Endothelial cell of umbilical vein (primary cell): Measurements from ENCODE around the gene GMCL1. TPM values are rescaled to one million over a fixed set of nuclear protein-coding genes. Genes with fewer than 3 reads are reported as not detected.

Experiments
- BruUV-seq: library from RNA; stranded (reverse); fragments of 400-500 nt; replicated peaks from 2 replicates; lab custom pipeline; 2021; lab: Mats Ljungman, UMichigan
- CTCF ChIA-PET: fragments of 300-600, 350-600 bp; sonication (Branson Sonifier 250); formaldehyde crosslinking; loops from one replicate; lab custom pipeline; 2021; ENCODE audit warnings: antibody characterized with exemption, inconsistent platforms; lab: Charles Lee
- POLR2A ChIA-PET: fragments of 300-600, 350-600 bp; sonication (Branson Sonifier 250); formaldehyde crosslinking; loops from one replicate; lab custom pipeline; 2021; ENCODE audit warnings: antibody characterized with exemption, inconsistent platforms; lab: Charles Lee
- DNase-seq: peaks from one replicate; pipeline ENCODE4 v3.0.0-alpha.2; 2011; ENCODE audit warnings: low read depth, low spot score
- FAIRE-seq: peaks from 2 replicates; lab custom pipeline; 2011; peaks lifted over from hg19 to GRCh38; lab: Jason Lieb, UNC
- H2AFZ ChIP-seq: 2 replicates; pipeline ENCODE4 v1.6.0; 2012; ENCODE audit warnings: low read depth, low read length, control low read depth, inconsistent platforms
- H3K27ac ChIP-seq: 2 replicates; pipeline ENCODE4 v1.5.1; 2011; ENCODE audit warnings: low read depth, mild to moderate bottlenecking, control low read depth, low read length, moderate library complexity; ENCODE audit not compliant: insufficient read depth
- H3K27me3 ChIP-seq, 2 experiments: 2 replicates each; pipeline versions ENCODE4 v1.6.0 to v1.6.1; 2011; ENCODE audit warnings: low read length in 2 of 2, mixed read lengths in 1 of 2; ENCODE audit not compliant: control insufficient read depth in 2 of 2, insufficient read depth in 2 of 2
- H3K36me3 ChIP-seq, 2 experiments: 2 replicates in 1 of 2; 3 replicates in 1 of 2; pipeline ENCODE4 v1.5.1; 2011; ENCODE audit warnings: low read length in 2 of 2, mild to moderate bottlenecking in 1 of 2, moderate library complexity in 1 of 2; ENCODE audit not compliant: control insufficient read depth in 2 of 2, insufficient read depth in 2 of 2; ENCODE audit errors: extremely low read depth in 1 of 2
- H3K4me1 ChIP-seq: 3 replicates; pipeline ENCODE4 v1.5.1; 2011; ENCODE audit warnings: mild to moderate bottlenecking, low read length; ENCODE audit not compliant: control insufficient read depth, insufficient read depth; ENCODE audit errors: extremely low read depth
- H3K4me2 ChIP-seq: 2 replicates; pipeline ENCODE4 v1.6.1; 2011; ENCODE audit warnings: low read length, control low read depth, mixed read lengths; ENCODE audit not compliant: insufficient read depth
- H3K4me3 ChIP-seq, 3 experiments: fragments of 200-600 bp in 1 of 3; sonication (generic), shearing (Covaris generic) in 1 of 3; replicated peaks in 1 of 3; 2 replicates each; pipeline ENCODE4 v1.5.1; 2011 to 2016; ENCODE audit warnings: control low read depth in 3 of 3, low read length in 3 of 3, mild to moderate bottlenecking in 2 of 3, inconsistent platforms in 1 of 3, low read depth in 1 of 3, moderate library complexity in 1 of 3; ENCODE audit not compliant: insufficient read depth in 1 of 3
- H3K79me2 ChIP-seq: 2 replicates; pipeline ENCODE4 v1.6.0; 2012; ENCODE audit warnings: low read length, inconsistent platforms; ENCODE audit not compliant: control insufficient read depth, insufficient read depth
- H3K9ac ChIP-seq: replicated peaks from 2 replicates; pipeline ENCODE3; 2011; ENCODE audit warnings: low read length, control low read depth; ENCODE audit not compliant: insufficient read depth; ENCODE audit errors: extremely low read depth
- H3K9me1 ChIP-seq: replicated peaks from 3 replicates; pipeline ENCODE4 v1.6.0; 2011; ENCODE audit warnings: mild to moderate bottlenecking, low read length; ENCODE audit not compliant: control insufficient read depth, insufficient read depth; ENCODE audit errors: extremely low read depth
- H3K9me3 ChIP-seq: replicated peaks from 2 replicates; pipeline ENCODE4 v1.5.1; 2012; ENCODE audit warnings: low read length, inconsistent platforms; ENCODE audit not compliant: control insufficient read depth, insufficient read depth
- H4K20me1 ChIP-seq: replicated peaks from 2 replicates; pipeline ENCODE3; 2011; ENCODE audit warnings: mild to moderate bottlenecking, low read length; ENCODE audit not compliant: control insufficient read depth, insufficient read depth; ENCODE audit errors: extremely low read depth
- CTCF ChIP-seq, 2 donors: IDR thresholded peaks; 1 replicate in 1 of 2; 2 replicates in 1 of 2; pipeline ENCODE4 v1.5.1; 2011; ENCODE audit warnings: low read length in 2 of 2, mild to moderate bottlenecking in 2 of 2, moderate library complexity in 2 of 2, control low read depth in 1 of 2, inconsistent platforms in 1 of 2, low read depth in 1 of 2; ENCODE audit not compliant: insufficient read depth in 1 of 2; ENCODE audit errors: extremely low read depth in 1 of 2
- EZH2 ChIP-seq: IDR thresholded peaks from 2 replicates; pipeline ENCODE4 v1.6.1; 2012; ENCODE audit warnings: borderline replicate concordance, low read depth, mild to moderate bottlenecking, moderate library complexity, low read length, inconsistent platforms; ENCODE audit not compliant: severe bottlenecking
- FOS ChIP-seq: IDR thresholded peaks from 2 replicates; pipeline ENCODE4 v1.6.1; 2011; ENCODE audit warnings: mild to moderate bottlenecking, low read length, moderate library complexity, borderline replicate concordance; ENCODE audit not compliant: insufficient read depth
- GATA2 ChIP-seq: IDR thresholded peaks from 2 replicates; pipeline ENCODE4 v1.7.0; 2011; ENCODE audit warnings: low read depth, mild to moderate bottlenecking, moderate library complexity, mixed read lengths, low read length; ENCODE audit not compliant: insufficient read length, insufficient read depth
- JUN ChIP-seq: IDR thresholded peaks from 2 replicates; pipeline ENCODE4 v1.6.1; 2011; ENCODE audit warnings: borderline replicate concordance, low read depth; ENCODE audit not compliant: insufficient read length, insufficient read depth
- MAX ChIP-seq: IDR thresholded peaks from 2 replicates; pipeline ENCODE4 v1.6.1; 2011; ENCODE audit not compliant: insufficient read depth, insufficient read length
- MYC ChIP-seq: IDR thresholded peaks from one replicate; pipeline ENCODE4 v1.6.1; 2011; ENCODE audit warnings: mild to moderate bottlenecking, low read depth, low read length
- POLR2A ChIP-seq: IDR thresholded peaks from 2 replicates; pipeline ENCODE4 v1.6.1; 2012; ENCODE audit warnings: low read depth, mild to moderate bottlenecking, control low read depth, low read length
- POLR2AphosphoS5 ChIP-seq: IDR thresholded peaks from 2 replicates; pipeline ENCODE4 v1.6.1; 2012; ENCODE audit warnings: low read depth, mild to moderate bottlenecking, control low read depth, low read length, moderate library complexity; ENCODE audit not compliant: insufficient read depth
- dilution Hi-C: fragments of 300-500 bp; cut with MboI; formaldehyde crosslinking; loops from one replicate; pipeline ENCODE4 v1.15.0; 2019; ENCODE audit warnings: low sequenced_read_pairs; ENCODE audit not compliant: extremely low pct_ligation_motif_present
- intact Hi-C: fragments of 100-400 bp; cut with micrococcal nuclease; formaldehyde crosslinking; loops from one replicate; pipeline ENCODE4 v1.10.0; 2022
- polyA plus RNA-seq, 4 experiments: library from polyadenylated mRNA; depleted of rRNA in 3 of 4; stranded (reverse) in 3 of 4; unstranded in 1 of 4; fragments of >200 nt; gene quantifications; 2 replicates each; pipeline versions ENCODE4 v1.2.1 to v1.2.3, GENCODE V29; 2011 to 2012; ENCODE audit warnings: missing spikeins in 1 of 4
- total RNA-seq: library from RNA; stranded (reverse); gene quantifications from 2 replicates; pipeline ENCODE4 v1.2.3, GENCODE V29; 2021

GMCL1 gene
- total and polyA plus RNA-seq, 2 donors (not counting 3 experiments of a cell fraction or from before 2014, with no cell fraction given): 4.2 to 14.6 TPM

GRCh38 chr2:69804416-69804815 lies 25.0 kb upstream of the GMCL1 start:
- H3K9me3 ChIP-seq: no peaks in the 10 kb centered on the region
- dilution Hi-C loops: no loop called here
- no peak overlapping the region for H3K4me2 ChIP-seq
- H3K36me3 ChIP-seq: peaks cover 0 to 3% of the 10 kb centered on the region in 2 experiments
- DNase-seq (no peak), FAIRE-seq (no peak)
- peak overlapping the region; percentile 31 for H2AFZ ChIP-seq
- CTCF ChIA-PET: interaction anchor here (11.1 to 15.5 kb wide), 2 partner anchors 12 to 79 kb away, joined by 106 to 784 read pairs; no protein-coding TSS in a partner anchor
- BruUV-seq: no TSS peak
- H3K4me1 ChIP-seq: peaks cover 8% of the 10 kb centered on the region
- POLR2A ChIA-PET: interaction anchor here (0.6 kb wide), 1 partner anchor 120 kb away, joined by 3 read pairs; no protein-coding TSS in a partner anchor
- H3K79me2 ChIP-seq: no peaks in the 10 kb centered on the region
- TF ChIP-seq CTCF (IDR thresholded peaks at IDR 0.05; ENCODE audit: extremely low read depth in 1 of 2, insufficient read depth in 1 of 2, low read depth in 1 of 2, low read length in 2 of 2) (no peak), EZH2 (no peak), POLR2A (no peak), POLR2AphosphoS5 (no peak), JUN (no peak), FOS (no peak), MYC (no peak), GATA2 (no peak), MAX (no peak)
- H3K9me1 ChIP-seq: no peaks in the 10 kb centered on the region
- no peak overlapping the region for H3K27ac ChIP-seq
- intact Hi-C loops: no loop called here
- no peaks in the 10 kb centered on the region for H3K27me3 ChIP-seq
- H3K4me3 ChIP-seq: no peak overlapping the region
- no peak overlapping the region for H3K9ac ChIP-seq
- no peaks in the 10 kb centered on the region for H4K20me1 ChIP-seq
